ENCODE data around the gene CCDC12.

Gene CCDC12

DNA sequence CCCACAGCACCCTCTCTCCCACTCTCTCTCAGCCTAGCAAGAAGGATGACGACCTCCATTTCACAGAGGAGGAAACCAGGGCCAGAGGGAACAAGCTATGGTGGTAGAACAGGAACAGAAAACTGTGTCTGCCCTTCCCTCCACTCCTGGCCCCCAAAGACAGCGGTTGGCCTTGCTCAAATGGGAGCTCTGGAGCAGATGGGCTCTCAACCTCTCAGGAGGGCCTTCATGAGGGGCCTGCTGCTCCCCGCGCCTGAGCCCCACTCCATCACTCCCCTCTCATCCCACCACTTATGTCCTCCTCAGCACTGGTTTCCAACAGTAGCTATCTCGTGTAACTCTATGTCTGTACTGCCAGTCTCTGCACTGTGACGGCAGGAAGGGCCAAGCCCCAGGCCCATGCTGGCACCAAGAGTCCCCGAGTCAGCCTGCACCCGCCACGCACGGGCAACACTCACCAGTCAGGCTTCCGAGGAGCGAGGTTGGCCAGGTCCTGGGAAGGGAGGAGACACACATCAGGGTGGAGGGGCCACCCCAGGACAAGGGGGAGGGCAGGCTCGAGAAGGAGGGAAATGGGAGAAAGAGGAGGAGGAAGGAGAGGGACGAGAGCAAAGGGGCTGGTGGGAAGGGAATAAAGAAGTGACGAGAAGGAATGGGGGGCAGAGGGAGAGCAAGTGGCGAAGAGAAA lies 53.5 kb downstream of the CCDC12 start:
- TF ChIP-seq, protein P1, sequence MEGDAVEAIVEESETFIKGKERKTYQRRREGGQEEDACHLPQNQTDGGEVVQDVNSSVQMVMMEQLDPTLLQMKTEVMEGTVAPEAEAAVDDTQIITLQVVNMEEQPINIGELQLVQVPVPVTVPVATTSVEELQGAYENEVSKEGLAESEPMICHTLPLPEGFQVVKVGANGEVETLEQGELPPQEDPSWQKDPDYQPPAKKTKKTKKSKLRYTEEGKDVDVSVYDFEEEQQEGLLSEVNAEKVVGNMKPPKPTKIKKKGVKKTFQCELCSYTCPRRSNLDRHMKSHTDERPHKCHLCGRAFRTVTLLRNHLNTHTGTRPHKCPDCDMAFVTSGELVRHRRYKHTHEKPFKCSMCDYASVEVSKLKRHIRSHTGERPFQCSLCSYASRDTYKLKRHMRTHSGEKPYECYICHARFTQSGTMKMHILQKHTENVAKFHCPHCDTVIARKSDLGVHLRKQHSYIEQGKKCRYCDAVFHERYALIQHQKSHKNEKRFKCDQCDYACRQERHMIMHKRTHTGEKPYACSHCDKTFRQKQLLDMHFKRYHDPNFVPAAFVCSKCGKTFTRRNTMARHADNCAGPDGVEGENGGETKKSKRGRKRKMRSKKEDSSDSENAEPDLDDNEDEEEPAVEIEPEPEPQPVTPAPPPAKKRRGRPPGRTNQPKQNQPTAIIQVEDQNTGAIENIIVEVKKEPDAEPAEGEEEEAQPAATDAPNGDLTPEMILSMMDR (conservative IDR thresholded peaks at IDR 0.05; ENCODE audit: low read depth, low read length): no peak
- DNase-seq (ENCODE audit: low read depth): no peak
- no peak overlapping the region for H3K4me3 ChIP-seq (ENCODE audit: low read depth, low read length)

DNA sequence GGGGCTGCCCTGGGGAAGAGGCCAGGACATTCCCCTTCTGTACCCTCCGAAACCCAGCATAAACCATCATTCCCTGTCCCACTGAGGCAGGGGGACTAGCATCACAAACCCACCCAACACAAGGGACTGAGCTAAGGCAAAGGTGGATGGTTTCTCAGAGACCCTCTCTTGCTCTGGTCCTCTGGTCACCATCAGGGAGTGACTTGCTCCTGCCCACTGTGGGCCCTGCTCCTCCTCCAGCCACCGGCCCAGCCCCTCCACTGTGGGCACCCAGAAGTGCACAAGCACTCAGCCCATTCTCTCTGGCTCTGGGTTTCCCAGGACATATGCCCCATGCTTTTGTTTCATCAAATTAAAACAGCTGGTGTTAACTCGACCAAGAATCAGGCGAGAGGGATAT lies 54.1 kb downstream of the CCDC12 start:
- H3K4me3 ChIP-seq (ENCODE audit: low read depth, low read length): no peak overlapping the region
- DNase-seq (ENCODE audit: low read depth): no peak
- TF ChIP-seq, protein P1 (conservative IDR thresholded peaks at IDR 0.05; ENCODE audit: low read depth, low read length): no peak

DNA sequence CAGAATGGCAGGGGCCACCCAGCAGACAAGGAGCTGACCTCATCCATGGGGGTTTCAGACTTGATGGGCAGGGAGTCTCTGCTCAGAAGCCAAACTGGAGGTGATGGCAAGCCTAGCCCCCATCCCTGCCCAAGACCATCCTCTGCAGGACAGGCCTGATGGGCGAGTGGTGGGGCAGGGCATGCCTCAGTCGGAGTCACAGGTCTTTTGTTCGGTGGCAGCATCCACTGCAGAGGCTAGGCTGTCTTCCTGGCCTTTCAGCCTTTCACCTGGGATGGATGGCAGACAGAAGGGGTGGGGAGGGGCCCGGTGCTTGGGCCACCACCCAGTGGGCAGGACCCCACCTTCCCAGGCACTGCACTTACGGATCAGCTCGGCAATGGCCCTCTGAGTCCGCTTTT lies 54.7 kb downstream of the CCDC12 start:
- no peak for DNase-seq (ENCODE audit: low read depth)
- TF ChIP-seq, protein P1 (conservative IDR thresholded peaks at IDR 0.05; ENCODE audit: low read depth, low read length): no peak
- H3K4me3 ChIP-seq (ENCODE audit: low read depth, low read length): no peak overlapping the region

DNA sequence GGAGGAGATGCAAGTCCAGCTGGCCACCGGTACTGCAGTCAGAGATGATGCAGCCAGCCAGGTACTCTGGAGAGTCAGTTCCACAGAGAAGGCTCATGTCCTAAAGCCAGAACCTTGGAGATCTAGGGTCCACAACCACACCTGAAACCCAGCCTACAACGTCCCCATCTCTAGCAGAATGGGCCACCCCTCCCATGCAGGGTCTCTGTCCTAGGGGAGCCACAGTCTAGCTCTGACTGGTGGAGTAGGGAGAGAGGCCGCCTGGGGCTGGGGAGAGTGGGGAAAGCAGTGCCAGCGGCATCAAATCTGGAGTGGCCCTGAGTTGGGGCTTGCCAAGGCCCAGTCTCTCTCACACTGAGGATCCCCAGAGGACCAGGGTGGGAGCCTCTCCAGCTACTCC lies 55.5 kb downstream of the CCDC12 start:
- TF ChIP-seq, protein P1 (conservative IDR thresholded peaks at IDR 0.05; ENCODE audit: low read depth, low read length): no peak
- no peak for DNase-seq (ENCODE audit: low read depth)

DNA sequence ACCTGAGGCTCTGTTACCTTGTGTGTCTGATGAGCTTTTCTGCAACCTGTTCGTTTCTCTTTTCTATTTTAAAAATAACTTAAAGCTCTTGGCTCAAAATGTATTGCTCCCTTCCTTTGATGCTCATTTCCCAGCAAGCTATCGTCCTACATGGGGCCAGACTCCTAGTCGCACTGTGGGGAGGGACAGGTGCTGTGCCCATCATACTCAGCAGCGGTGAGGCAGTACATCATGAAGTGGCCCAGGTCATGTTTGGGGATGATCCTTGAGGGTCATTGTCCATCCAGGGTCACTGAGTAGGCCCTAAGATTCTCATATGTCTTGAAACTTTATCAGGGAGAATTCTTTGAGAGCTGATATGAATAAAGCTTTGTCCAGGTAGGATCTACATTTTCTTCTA lies 57.9 kb downstream of the CCDC12 start:
- no peak for DNase-seq (ENCODE audit: low read depth)
- H3K4me3 ChIP-seq (ENCODE audit: low read depth, low read length): no peak overlapping the region
- TF ChIP-seq, protein P1 (conservative IDR thresholded peaks at IDR 0.05; ENCODE audit: low read depth, low read length): no peak

More for the DNA sequence above, 55.5 kb downstream of the CCDC12 start:
- no peak overlapping the region for H3K4me3 ChIP-seq (ENCODE audit: low read depth, low read length)

DNA sequence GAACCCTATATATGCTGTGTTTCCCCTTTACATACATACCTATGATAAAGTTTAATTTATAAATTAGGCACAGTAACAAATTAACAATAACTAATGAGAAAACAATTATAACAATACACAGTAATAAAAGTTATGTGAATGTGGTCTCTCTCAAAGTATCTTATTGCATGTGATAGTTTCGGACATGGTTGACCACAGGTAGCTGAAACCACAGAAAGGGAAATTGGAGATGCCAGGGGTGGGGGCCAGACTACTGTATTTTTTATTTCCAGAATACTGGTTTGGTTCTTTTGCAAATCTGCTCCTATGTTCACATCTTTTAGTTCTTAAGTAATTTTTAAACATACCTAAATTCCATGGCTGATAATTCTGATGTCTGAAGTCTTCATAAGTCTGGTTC lies 58.3 kb downstream of the CCDC12 start:
- no peak for DNase-seq (ENCODE audit: low read depth)
- TF ChIP-seq, protein P1 (conservative IDR thresholded peaks at IDR 0.05; ENCODE audit: low read depth, low read length): no peak
- no peak overlapping the region for H3K4me3 ChIP-seq (ENCODE audit: low read depth, low read length)

DNA sequence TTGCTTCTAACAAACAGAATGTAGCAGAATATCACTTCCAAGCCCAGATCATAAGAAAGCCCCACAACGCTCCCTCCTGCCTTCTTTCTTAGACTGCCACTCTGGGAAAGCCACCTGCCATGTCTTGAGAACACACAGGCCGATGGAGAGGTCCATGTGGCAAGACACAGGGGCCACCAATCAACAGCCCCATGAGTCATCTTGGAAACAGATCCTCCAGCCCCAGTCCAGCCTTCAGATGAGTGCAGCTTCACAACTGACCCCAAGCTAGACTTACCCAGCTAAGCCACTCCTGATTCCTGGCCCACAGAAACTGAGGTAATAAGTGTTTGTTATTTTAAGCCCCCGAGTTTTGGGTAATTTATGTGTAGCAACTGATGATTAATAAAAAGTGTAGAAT lies 59.3 kb downstream of the CCDC12 start:
- H3K4me3 ChIP-seq (ENCODE audit: low read depth, low read length): no peak overlapping the region
- DNase-seq (ENCODE audit: low read depth): no peak
- TF ChIP-seq, protein P1 (conservative IDR thresholded peaks at IDR 0.05; ENCODE audit: low read depth, low read length): no peak

Data from choroid plexus epithelial cell (primary cell).